ENCODE data around the gene CYP27A1.

CYP27A1 gene

DNA sequence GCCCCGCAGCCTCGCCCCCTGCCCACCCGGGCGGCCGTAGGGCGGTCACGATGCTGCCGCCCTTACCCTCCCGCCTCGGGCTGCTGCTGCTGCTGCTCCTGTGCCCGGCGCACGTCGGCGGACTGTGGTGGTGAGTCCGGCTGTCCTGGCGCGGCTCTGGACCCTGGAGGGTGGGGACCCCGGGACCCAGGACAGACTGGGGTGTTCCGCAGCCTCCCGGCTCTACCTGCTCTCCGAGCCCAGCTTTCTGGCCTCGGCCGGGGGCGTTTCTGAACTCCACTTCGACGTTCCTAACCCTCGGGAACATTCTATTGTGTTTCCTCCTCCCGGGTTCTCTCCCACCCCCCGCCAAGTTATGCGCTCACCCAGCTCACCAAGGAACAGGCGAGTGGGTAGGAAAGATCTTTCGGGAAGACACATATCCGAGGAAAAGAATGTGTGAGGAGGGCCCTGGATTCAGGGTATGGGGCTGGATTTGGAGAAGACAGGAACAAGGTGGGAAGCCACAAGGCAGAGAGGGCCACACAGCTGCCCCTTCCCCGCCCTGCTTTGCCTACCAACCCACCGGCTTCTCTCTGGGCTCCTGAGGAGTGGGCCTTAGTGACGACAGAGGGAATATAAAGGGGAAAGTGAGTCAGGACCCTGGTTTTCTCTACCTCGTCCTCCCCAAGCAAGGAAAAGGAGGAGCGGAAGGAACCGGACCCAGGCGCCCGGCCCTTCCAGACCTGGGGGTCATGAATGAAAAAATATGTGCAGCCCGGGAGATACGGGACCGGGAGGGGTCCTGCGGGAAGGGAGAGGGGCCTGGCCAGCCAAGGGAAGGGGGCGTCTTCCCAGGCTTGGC, 78.3 kb downstream of the CYP27A1 start:
- DNase-seq, result no peak

GRCh38 chr2:218860950-218861381, 79.0 kb downstream of the CYP27A1 start:
- DNase-seq, result no peak

GRCh38 chr2:218861645-218862318, 79.8 kb downstream of the CYP27A1 start:
- DNase-seq, result no peak

- DNase-seq, result no peak
Measured at GRCh38 chr2:218863021-218863520, 81.1 kb downstream of the CYP27A1 start.
